H9 (cell line): ENCODE data around the gene APCDD1. TPM values are rescaled to one million over a fixed set of nuclear protein-coding genes. Genes with fewer than 3 reads are reported as not detected.

Experiments used
- DNase-seq: peaks from one replicate; pipeline ENCODE4 v3.0.0-alpha.2; 2017
- H2AFZ ChIP-seq: one replicate; pipeline ENCODE4 v1.6.1; 2013; ENCODE audit warnings: mild to moderate bottlenecking, low read length, control low read depth, moderate library complexity
- H2AK5ac ChIP-seq: 2 replicates; pipeline ENCODE4 v1.6.1; 2013; ENCODE audit warnings: low read length, control low read depth, mixed read lengths; ENCODE audit not compliant: insufficient read length
- H2BK120ac ChIP-seq: one replicate; pipeline ENCODE4 v1.6.1; 2013; ENCODE audit warnings: low read depth, mild to moderate bottlenecking, low read length, control low read depth, inconsistent platforms; ENCODE audit not compliant: poor library complexity, severe bottlenecking
- H2BK12ac ChIP-seq: 2 replicates; pipeline ENCODE4 v1.6.1; 2013; ENCODE audit warnings: low read length, control low read depth, mixed read lengths, low read depth; ENCODE audit not compliant: insufficient read length
- H2BK15ac ChIP-seq: 2 replicates; pipeline ENCODE4 v1.6.1; 2013; ENCODE audit warnings: low read depth, low read length, control low read depth
- H2BK20ac ChIP-seq: one replicate; pipeline ENCODE4 v1.6.1; 2013; ENCODE audit warnings: low read depth, mild to moderate bottlenecking, low read length, control low read depth, inconsistent platforms; ENCODE audit not compliant: poor library complexity, severe bottlenecking
- H2BK5ac ChIP-seq: 2 replicates; pipeline ENCODE4 v1.6.1; 2013; ENCODE audit warnings: low read length, control low read depth, mixed read lengths; ENCODE audit not compliant: insufficient read length
- H3K14ac ChIP-seq: 2 replicates; pipeline ENCODE4 v1.6.1; 2013; ENCODE audit warnings: low read length, control low read depth; ENCODE audit not compliant: insufficient read depth
- H3K18ac ChIP-seq: 2 replicates; pipeline ENCODE4 v1.6.1; 2013; ENCODE audit warnings: low read depth, mild to moderate bottlenecking, mixed read lengths, low read length, control low read depth; ENCODE audit not compliant: insufficient read length
- H3K23ac ChIP-seq: 2 replicates; pipeline ENCODE4 v1.6.1; 2013; ENCODE audit warnings: low read length, control low read depth, mixed read lengths, low read depth; ENCODE audit not compliant: insufficient read length
- H3K23me2 ChIP-seq: 2 replicates; pipeline ENCODE4 v1.6.1; 2013; ENCODE audit warnings: low read depth, mild to moderate bottlenecking, mixed read lengths, low read length, control low read depth; ENCODE audit not compliant: insufficient read length, poor library complexity, severe bottlenecking
- H3K27ac ChIP-seq: 2 replicates; pipeline ENCODE4 v1.5.1; 2013; ENCODE audit warnings: low read length, control low read depth, mixed read lengths, low read depth; ENCODE audit not compliant: insufficient read length
- H3K27me3 ChIP-seq: 2 replicates; pipeline ENCODE4 v1.6.1; 2013; ENCODE audit warnings: low read length, control low read depth, inconsistent platforms; ENCODE audit not compliant: insufficient read depth
- H3K4ac ChIP-seq: 2 replicates; pipeline ENCODE4 v1.6.1; 2013; ENCODE audit warnings: low read depth, mild to moderate bottlenecking, control low read depth, inconsistent platforms, low read length, moderate library complexity
- H3K4me1 ChIP-seq: 2 replicates; pipeline ENCODE4 v1.6.1; 2013; ENCODE audit warnings: low read length, control low read depth, inconsistent platforms; ENCODE audit not compliant: insufficient read depth
- H3K4me2 ChIP-seq: 2 replicates; pipeline ENCODE4 v1.6.1; 2013; ENCODE audit warnings: low read length, control low read depth, mixed read lengths; ENCODE audit not compliant: insufficient read length, insufficient read depth
- H3K56ac ChIP-seq: 2 replicates; pipeline ENCODE4 v1.6.1; 2013; ENCODE audit warnings: low read depth, mild to moderate bottlenecking, mixed read lengths, low read length, control low read depth; ENCODE audit not compliant: insufficient read length
- H3K79me1 ChIP-seq: 2 replicates; pipeline ENCODE4 v1.6.1; 2013; ENCODE audit warnings: low read depth, mild to moderate bottlenecking, moderate library complexity, low read length, control low read depth, inconsistent platforms; ENCODE audit not compliant: insufficient read depth, poor library complexity, severe bottlenecking
- H3K79me2 ChIP-seq: 2 replicates; pipeline ENCODE4 v1.6.1; 2013; ENCODE audit warnings: low read length, control low read depth, inconsistent platforms; ENCODE audit not compliant: insufficient read depth
- H3K9ac ChIP-seq: 2 replicates; pipeline ENCODE4 v1.6.1; 2013; ENCODE audit warnings: low read length, control low read depth, mixed read lengths; ENCODE audit not compliant: insufficient read length; ENCODE audit errors: extremely low read depth
- H3K9me3 ChIP-seq: one replicate; pipeline ENCODE4 v1.6.1; 2013; ENCODE audit warnings: low read depth, low read length, inconsistent platforms; ENCODE audit not compliant: control insufficient read depth
- H3T11ph ChIP-seq: one replicate; pipeline ENCODE4 v1.6.1; 2013; ENCODE audit warnings: mild to moderate bottlenecking, low read length, control low read depth, inconsistent platforms
- H4K20me1 ChIP-seq: one replicate; pipeline ENCODE4 v1.6.1; 2013; ENCODE audit not compliant: control insufficient read depth, insufficient read length, insufficient read depth
- H4K5ac ChIP-seq: 2 replicates; pipeline ENCODE4 v1.6.1; 2013; ENCODE audit warnings: low read depth, mild to moderate bottlenecking, mixed read lengths, low read length, control low read depth; ENCODE audit not compliant: insufficient read length
- H4K8ac ChIP-seq: replicated peaks from 2 replicates; pipeline ENCODE4 v1.6.1; 2013; ENCODE audit warnings: low read length, control low read depth, mixed read lengths, low read depth; ENCODE audit not compliant: insufficient read length
- H4K91ac ChIP-seq: 2 replicates; pipeline ENCODE4 v1.6.1; 2013; ENCODE audit warnings: low read depth, mild to moderate bottlenecking, moderate library complexity, mixed read lengths, low read length, control low read depth; ENCODE audit not compliant: insufficient read length
- H3K27ac Mint-ChIP-seq, 3 experiments: 2 replicates in 2 of 3; 3 replicates in 1 of 3; pipeline ENCODE4 v1.8.0; 2020 to 2021; ENCODE audit warnings: mixed read lengths in 3 of 3, mild to moderate bottlenecking in 1 of 3, moderate library complexity in 1 of 3
- H3K27me3 Mint-ChIP-seq: 2 replicates; pipeline ENCODE4 v1.8.0; 2021; ENCODE audit warnings: low read depth, mild to moderate bottlenecking, moderate library complexity, mixed read lengths
- H3K36me3 Mint-ChIP-seq, 3 experiments: 2 replicates in 2 of 3; 3 replicates in 1 of 3; pipeline ENCODE4 v1.8.0; 2020 to 2021; ENCODE audit warnings: low read depth in 3 of 3, mixed read lengths in 3 of 3; ENCODE audit not compliant: insufficient read depth in 1 of 3
- H3K4me1 Mint-ChIP-seq, 2 experiments: 2 replicates each; pipeline ENCODE4 v1.8.0; 2020; ENCODE audit warnings: mixed read lengths in 2 of 2
- H3K4me3 Mint-ChIP-seq, 2 experiments: 2 replicates in 1 of 2; 3 replicates in 1 of 2; pipeline ENCODE4 v1.8.0; 2020 to 2021; ENCODE audit warnings: mild to moderate bottlenecking in 2 of 2, mixed read lengths in 2 of 2, moderate library complexity in 1 of 2
- H3K9me3 Mint-ChIP-seq, 2 experiments: 2 replicates in 1 of 2; 3 replicates in 1 of 2; pipeline ENCODE4 v1.8.0; 2020; ENCODE audit warnings: mild to moderate bottlenecking in 2 of 2, mixed read lengths in 2 of 2, moderate library complexity in 1 of 2
- CTCF ChIP-seq: fragments of 200-600 bp; sonication (generic); conservative IDR thresholded peaks from 3 replicates; pipeline ENCODE4 v1.8.0; 2021; ENCODE audit warnings: antibody characterized with exemption, mild to moderate bottlenecking
- WGBS: extraction: QIAGEN DNeasy Blood & Tissue Kit; methylation state at CpG from one replicate; pipeline ENCODE4 v1.1.7; 2013; ENCODE audit warnings: missing lambda C conversion rate, low lambda C conversion rate, mixed read lengths; ENCODE audit not compliant: insufficient read length; ENCODE audit errors: extremely low coverage; 5-methylcytosine and 5-hydroxymethylcytosine counted together
- total RNA-seq: library from RNA; stranded (reverse); gene quantifications from 2 replicates; pipeline ENCODE4 v1.2.1, GENCODE V29; 2021

The APCDD1 gene
- total RNA-seq, 1 experiment from 2014 or later: 1.8 TPM

DNA sequence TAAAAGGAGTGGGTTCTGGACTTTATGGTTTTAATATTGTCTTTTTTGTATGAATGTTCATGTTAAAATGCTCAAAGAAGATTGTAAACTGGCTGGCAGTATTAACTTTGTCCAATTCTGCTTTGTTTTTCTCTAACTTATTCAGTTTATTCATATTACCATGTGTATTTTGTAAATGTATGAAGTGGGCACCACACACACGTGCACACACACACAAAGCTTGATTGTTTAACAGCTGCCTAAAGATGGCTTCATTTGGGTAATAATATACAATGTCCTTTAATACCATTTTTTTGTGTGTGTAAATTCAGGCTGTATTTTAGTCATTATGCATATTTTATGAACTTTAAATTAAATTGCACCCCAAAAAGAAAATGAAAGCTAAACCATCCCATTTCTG, 11.4 kb upstream of the APCDD1 start:
- DNase-seq: no peak
- Histone ChIP-seq H3K18ac (no peak overlapping the region), H2BK15ac (no peak overlapping the region), H3K9me3 (no peaks in the 10 kb centered on the region), H3K4me1 (no peaks in the 10 kb centered on the region), H4K20me1 (no peaks in the 10 kb centered on the region), H3T11ph (no peak overlapping the region), H3K9ac (no peak overlapping the region), H2BK5ac (no peak overlapping the region), H3K27ac (no peak overlapping the region), H2AK5ac (no peak overlapping the region), H3K79me1 (no peaks in the 10 kb centered on the region), H3K23me2 (no peaks in the 10 kb centered on the region), H2AFZ (no peak overlapping the region), H3K56ac (no peak overlapping the region), H3K23ac (no peak overlapping the region), H3K4ac (no peak overlapping the region), H2BK12ac (no peak overlapping the region), H3K4me2 (no peak overlapping the region), H4K91ac (no peak overlapping the region), H2BK20ac (no peak overlapping the region), H4K5ac (no peak overlapping the region), H2BK120ac (no peak overlapping the region), H3K27me3 (no peaks in the 10 kb centered on the region), H3K79me2 (no peaks in the 10 kb centered on the region), H3K14ac (no peak overlapping the region), H4K8ac (no peak overlapping the region)
- H3K9me3 Mint-ChIP-seq: no peaks in the 10 kb centered on the region
- H3K27me3 Mint-ChIP-seq: peaks cover 12% of the 10 kb centered on the region
- peaks cover 6 to 10% of the 10 kb centered on the region in 2 experiments for H3K4me1 Mint-ChIP-seq
- H3K27ac Mint-ChIP-seq: no peak overlapping the region
- no CpG with 5 or more reads among the region's 1 CpG for WGBS
- no peak for TF ChIP-seq CTCF
- H3K4me3 Mint-ChIP-seq: no peak overlapping the region
- no peaks in the 10 kb centered on the region for H3K36me3 Mint-ChIP-seq
